Transverse colon (tissue), 4 donors: Measurements from ENCODE around the gene MME.

Source experiments
- POLR2A ChIP-seq: fragments of 450-650 bp; IDR thresholded peaks from one replicate; pipeline ENCODE4 v1.6.1; 2016; ENCODE audit warnings: antibody characterized with exemption, mild to moderate bottlenecking, moderate library complexity
- POLR2AphosphoS5 ChIP-seq, 3 donors: sonication (generic); formaldehyde crosslinking; IDR thresholded peaks; one replicate each; pipeline ENCODE4 v1.6.1; 2016; ENCODE audit warnings: antibody characterized with exemption in 3 of 3
- TF ChIP-seq, protein P1 (sequence below), 5 experiments: fragments of 200-600 bp in 3 of 5; fragments of 450-650 bp in 2 of 5; sonication (generic) in 3 of 5; IDR thresholded peaks; 1 replicate in 2 of 5; 2 replicates in 3 of 5; pipeline ENCODE4 v1.5.1; 2016 to 2017; ENCODE audit warnings: antibody characterized with exemption in 5 of 5, inconsistent platforms in 3 of 5, mild to moderate bottlenecking in 2 of 5, moderate library complexity in 1 of 5

DNA sequence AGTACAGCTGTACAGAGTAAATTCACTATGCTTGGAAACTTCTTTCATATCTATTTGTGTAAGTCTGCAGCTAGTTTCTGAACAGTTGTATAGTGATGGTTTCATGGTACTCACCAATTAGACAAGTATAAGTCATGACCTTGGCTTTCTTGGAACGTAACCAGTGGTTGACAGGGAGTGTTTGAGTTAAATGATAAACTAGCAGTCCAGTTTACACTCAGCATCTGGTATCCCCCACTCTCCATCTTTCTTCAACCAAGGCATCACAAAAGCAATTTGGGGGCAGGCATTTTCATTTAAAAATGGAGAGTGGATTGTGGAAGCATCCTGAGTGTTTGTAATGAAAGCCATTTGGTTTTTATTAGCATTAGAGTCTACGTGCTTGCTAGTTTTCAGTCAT, 26.0 kb downstream of the MME start:
- TF ChIP-seq, protein P1, sequence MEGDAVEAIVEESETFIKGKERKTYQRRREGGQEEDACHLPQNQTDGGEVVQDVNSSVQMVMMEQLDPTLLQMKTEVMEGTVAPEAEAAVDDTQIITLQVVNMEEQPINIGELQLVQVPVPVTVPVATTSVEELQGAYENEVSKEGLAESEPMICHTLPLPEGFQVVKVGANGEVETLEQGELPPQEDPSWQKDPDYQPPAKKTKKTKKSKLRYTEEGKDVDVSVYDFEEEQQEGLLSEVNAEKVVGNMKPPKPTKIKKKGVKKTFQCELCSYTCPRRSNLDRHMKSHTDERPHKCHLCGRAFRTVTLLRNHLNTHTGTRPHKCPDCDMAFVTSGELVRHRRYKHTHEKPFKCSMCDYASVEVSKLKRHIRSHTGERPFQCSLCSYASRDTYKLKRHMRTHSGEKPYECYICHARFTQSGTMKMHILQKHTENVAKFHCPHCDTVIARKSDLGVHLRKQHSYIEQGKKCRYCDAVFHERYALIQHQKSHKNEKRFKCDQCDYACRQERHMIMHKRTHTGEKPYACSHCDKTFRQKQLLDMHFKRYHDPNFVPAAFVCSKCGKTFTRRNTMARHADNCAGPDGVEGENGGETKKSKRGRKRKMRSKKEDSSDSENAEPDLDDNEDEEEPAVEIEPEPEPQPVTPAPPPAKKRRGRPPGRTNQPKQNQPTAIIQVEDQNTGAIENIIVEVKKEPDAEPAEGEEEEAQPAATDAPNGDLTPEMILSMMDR (IDR thresholded peaks at IDR 0.05), result no peak
- TF ChIP-seq POLR2A (no peak), POLR2AphosphoS5 (IDR thresholded peaks at IDR 0.05) (no peak)
